GM12874 (cell line): ENCODE measurements around the gene RNASEH1.

Source experiments
- CTCF ChIP-seq: IDR thresholded peaks from 2 replicates; pipeline ENCODE4 v1.5.1; 2011; ENCODE audit warnings: low read depth, mild to moderate bottlenecking, control low read depth, low read length, moderate library complexity; ENCODE audit not compliant: insufficient read depth

The RNASEH1 gene

DNA sequence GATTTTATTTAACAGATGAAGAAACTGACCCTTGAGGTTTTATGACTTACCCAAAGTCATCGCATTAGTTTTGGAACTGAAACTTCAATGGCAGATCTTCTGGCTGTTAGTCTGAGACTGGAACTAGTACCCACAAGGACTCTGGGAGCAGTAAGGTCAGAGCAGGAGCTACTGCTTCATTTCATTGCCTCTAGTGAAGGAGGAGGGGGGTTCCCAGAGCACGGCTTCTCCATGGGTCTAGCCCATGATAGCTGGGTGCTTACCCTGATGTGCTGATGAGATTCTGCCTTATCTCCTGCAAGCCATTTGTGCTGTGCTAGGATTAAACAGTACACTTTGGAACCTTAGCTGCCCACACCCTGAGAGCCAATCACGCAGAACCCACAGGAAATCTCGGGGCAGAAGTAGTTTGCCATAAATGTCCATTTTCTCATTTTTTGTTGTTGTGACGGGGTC, 5.4 kb upstream of the RNASEH1 start:
- no peak for TF ChIP-seq CTCF

- no peak for TF ChIP-seq CTCF
Measured at GRCh38 chr2:3557639-3558204, 411 bp downstream of the RNASEH1 start.

- TF ChIP-seq CTCF: no peak
Measured at GRCh38 chr2:3553946-3554345, 4.2 kb downstream of the RNASEH1 start.

GRCh38 chr2:3547915-3548314, 10.2 kb downstream of the RNASEH1 start:
- TF ChIP-seq CTCF: no peak

- no peak for TF ChIP-seq CTCF
Measured at GRCh38 chr2:3545788-3546478, 12.2 kb downstream of the RNASEH1 start.

DNA sequence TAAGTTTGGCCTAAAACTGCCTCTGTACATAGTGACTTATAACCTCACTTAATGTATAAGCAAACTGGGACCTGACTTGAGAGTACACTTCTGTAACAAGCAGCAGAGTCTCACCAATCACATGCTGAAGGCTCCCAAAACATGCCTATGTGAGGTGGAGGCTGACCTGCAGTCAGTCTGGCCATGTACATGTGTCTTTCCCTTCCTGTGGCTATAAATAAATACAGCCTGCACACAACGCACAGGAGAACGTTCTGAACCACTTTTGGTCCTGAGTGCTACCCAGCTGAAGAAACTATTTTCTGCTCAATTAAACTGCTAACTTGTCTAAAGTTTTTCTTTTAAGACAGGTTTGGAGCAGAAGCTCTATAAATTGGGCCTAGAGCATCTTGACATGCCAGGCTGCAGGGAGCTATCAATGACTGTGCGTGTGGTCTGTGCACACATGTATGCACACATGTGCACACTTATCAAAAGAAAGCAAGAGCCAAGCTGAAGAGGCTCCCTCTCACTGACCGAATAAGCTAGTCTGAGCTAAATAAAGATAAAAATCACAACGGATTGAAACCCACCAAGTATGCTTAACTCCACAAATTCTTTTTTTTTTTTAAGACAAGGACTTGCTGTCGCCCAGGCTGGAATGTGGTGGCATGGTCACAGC, 15.0 kb downstream of the RNASEH1 start:
- no peak for TF ChIP-seq CTCF

DNA sequence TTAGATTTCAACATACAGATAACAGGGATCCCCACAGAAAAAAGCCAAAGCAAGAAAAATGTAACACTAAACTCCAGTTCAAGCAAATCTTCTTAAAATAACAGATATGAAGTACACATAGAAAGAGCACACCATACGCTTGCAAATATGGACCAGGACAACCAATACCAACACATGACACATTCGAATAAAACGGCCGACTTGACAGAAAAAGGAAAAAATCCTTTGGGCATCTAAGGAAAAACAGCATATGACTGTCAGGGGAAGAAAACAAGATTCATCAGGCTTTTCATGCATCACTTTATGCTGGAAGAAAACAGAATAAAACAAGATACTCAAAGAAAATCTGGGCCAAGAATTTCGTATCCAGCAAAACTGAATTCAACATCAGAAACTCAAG, 16.0 kb downstream of the RNASEH1 start:
- no peak for TF ChIP-seq CTCF
